SK-N-SH (cell line): ENCODE measurements around the gene XXYLT1. TPM values are rescaled to one million over a fixed set of nuclear protein-coding genes. Genes with fewer than 3 reads are reported as not detected.

ENCODE experiments used
- CTCF ChIA-PET: fragments of 300-600, 350-600 bp; formaldehyde crosslinking; extraction: SDS; loops from one replicate; lab custom pipeline; 2021; lab: Yijun Ruan, JAX
- POLR2A ChIA-PET: fragments of 350-600 bp; sonication (Branson Sonifier 250); formaldehyde crosslinking; extraction: SDS; loops from one replicate; lab custom pipeline; 2020; ENCODE audit warnings: antibody characterized with exemption, inconsistent platforms; lab: Yijun Ruan, JAX
- DNase-seq: peaks from one replicate; pipeline ENCODE4 v3.0.0; 2012
- H2AFZ ChIP-seq: fragments of 200-600 bp; sonication (generic); 2 replicates; pipeline ENCODE4 v1.8.1; 2016; ENCODE audit warnings: antibody characterized with exemption, mild to moderate bottlenecking, low read depth
- H3F3A ChIP-seq: fragments of 200-600 bp; sonication (generic); replicated peaks from 2 replicates; pipeline ENCODE3; 2016; ENCODE audit warnings: antibody characterized with exemption, mild to moderate bottlenecking; ENCODE audit not compliant: insufficient read depth
- H3K27ac ChIP-seq, 2 experiments: fragments of 200-500 bp in 1 of 2; fragments of 200-600 bp in 1 of 2; sonication (Bioruptor generic) in 1 of 2; sonication (generic), shearing (Covaris generic) in 1 of 2; 2 replicates each; pipeline versions ENCODE4 v1.5.1 to v1.6.1; 2014 to 2016; ENCODE audit warnings: low read depth in 2 of 2, inconsistent platforms in 1 of 2, low read length in 1 of 2, mild to moderate bottlenecking in 1 of 2, mixed read lengths in 1 of 2
- H3K27me3 ChIP-seq: fragments of 200-600 bp; sonication (generic), shearing (Covaris generic); 2 replicates; pipeline ENCODE4 v1.6.1; 2016; ENCODE audit warnings: mixed run types; ENCODE audit not compliant: insufficient read depth
- H3K36me3 ChIP-seq, 2 experiments: fragments of 200-500 bp in 1 of 2; fragments of 200-600 bp in 1 of 2; sonication (Bioruptor generic) in 1 of 2; sonication (generic) in 1 of 2; replicated peaks in 1 of 2; 2 replicates each; pipeline versions ENCODE3 to v1.5.1; 2014 to 2016; ENCODE audit warnings: low read length in 1 of 2, mild to moderate bottlenecking in 1 of 2; ENCODE audit not compliant: insufficient read depth in 2 of 2, control insufficient read depth in 1 of 2
- H3K4me1 ChIP-seq, 2 experiments: fragments of 200-500 bp in 1 of 2; fragments of 200-600 bp in 1 of 2; sonication (Bioruptor generic) in 1 of 2; sonication (generic), shearing (Covaris generic) in 1 of 2; 2 replicates each; pipeline versions ENCODE4 v1.5.1 to v1.6.1; 2014 to 2016; ENCODE audit warnings: low read depth in 1 of 2, low read length in 1 of 2, mixed run types in 1 of 2; ENCODE audit not compliant: insufficient read depth in 2 of 2, control insufficient read depth in 1 of 2
- H3K4me2 ChIP-seq: fragments of 200-600 bp; sonication (generic), shearing (Covaris generic); 2 replicates; pipeline ENCODE4 v1.6.1; 2017; ENCODE audit warnings: mixed run types
- H3K4me3 ChIP-seq, 2 experiments: fragments of 200-500 bp in 1 of 2; fragments of 200-600 bp in 1 of 2; sonication (Bioruptor generic) in 1 of 2; sonication (generic), shearing (Covaris generic) in 1 of 2; 2 replicates each; pipeline versions ENCODE4 v1.5.1 to v1.8.1; 2014 to 2016; ENCODE audit warnings: low read depth in 2 of 2, inconsistent platforms in 1 of 2, low read length in 1 of 2, mild to moderate bottlenecking in 1 of 2, mixed read lengths in 1 of 2, moderate library complexity in 1 of 2
- H3K79me2 ChIP-seq: fragments of 200-600 bp; sonication (generic); 2 replicates; pipeline ENCODE4 v1.8.1; 2017; ENCODE audit warnings: mild to moderate bottlenecking; ENCODE audit not compliant: insufficient read depth
- H3K9ac ChIP-seq: fragments of 200-600 bp; sonication (generic); 2 replicates; pipeline ENCODE4 v1.6.1; 2017; ENCODE audit warnings: mixed run types
- H3K9me2 ChIP-seq: fragments of 200-600 bp; sonication (generic); 2 replicates; pipeline ENCODE4 v1.6.1; 2017; ENCODE audit warnings: mixed run types
- H3K9me3 ChIP-seq: fragments of 200-600 bp; sonication (generic); 2 replicates; pipeline ENCODE4 v1.6.1; 2017; ENCODE audit warnings: mixed run types, mild to moderate bottlenecking, moderate library complexity
- H4K20me1 ChIP-seq: fragments of 200-600 bp; sonication (generic); 2 replicates; pipeline ENCODE4 v1.6.1; 2017; ENCODE audit warnings: mild to moderate bottlenecking, mixed run types; ENCODE audit not compliant: insufficient read depth
- ELF1 ChIP-seq: IDR thresholded peaks from 2 replicates; pipeline ENCODE4 v1.4.0; 2012
- EP300 ChIP-seq, 2 experiments: IDR thresholded peaks; 2 replicates each; pipeline versions ENCODE4 v1.4.0 to v1.6.1; 2012; ENCODE audit warnings: borderline replicate concordance in 1 of 2, low read depth in 1 of 2, low read length in 1 of 2
- FOXJ3 ChIP-seq: sonication (generic); formaldehyde crosslinking; IDR thresholded peaks from 2 replicates; pipeline ENCODE4 v1.5.1; 2020; ENCODE audit warnings: mild to moderate bottlenecking, missing genetic modification reagents
- GABPA ChIP-seq: IDR thresholded peaks from 2 replicates; pipeline ENCODE4 v1.4.0; 2012; ENCODE audit warnings: low read depth, mild to moderate bottlenecking
- JUND ChIP-seq: IDR thresholded peaks from 2 replicates; pipeline ENCODE4 v1.4.0; 2012
- MXI1 ChIP-seq: IDR thresholded peaks from 2 replicates; pipeline ENCODE4 v1.6.1; 2012; ENCODE audit warnings: mild to moderate bottlenecking, low read depth, low read length, improper control_type of control experiment
- NFIC ChIP-seq: IDR thresholded peaks from 2 replicates; pipeline ENCODE4 v1.4.0; 2012; ENCODE audit warnings: borderline replicate concordance
- NRF1 ChIP-seq: IDR thresholded peaks from 2 replicates; pipeline ENCODE4 v1.6.1; 2012; ENCODE audit warnings: low read depth, mild to moderate bottlenecking, low read length
- RAD21 ChIP-seq: IDR thresholded peaks from 2 replicates; pipeline ENCODE4 v1.6.1; 2012; ENCODE audit warnings: mild to moderate bottlenecking, low read length
- RCOR1 ChIP-seq: fragments of 150-350 bp; IDR thresholded peaks from 2 replicates; pipeline ENCODE4 v1.6.1; 2017; ENCODE audit warnings: antibody characterized with exemption, low read length
- RFX5 ChIP-seq: IDR thresholded peaks from 2 replicates; pipeline ENCODE4 v1.6.1; 2012; ENCODE audit warnings: mild to moderate bottlenecking, improper control_type of control experiment, low read length
- RXRA ChIP-seq: IDR thresholded peaks from 2 replicates; pipeline ENCODE4 v1.4.0; 2012; ENCODE audit warnings: low read depth, mild to moderate bottlenecking, borderline replicate concordance
- SIN3A ChIP-seq: IDR thresholded peaks from 2 replicates; pipeline ENCODE4 v1.6.1; 2012; ENCODE audit warnings: low read depth, mild to moderate bottlenecking, low read length, moderate library complexity, borderline replicate concordance
- SMC3 ChIP-seq: IDR thresholded peaks from 2 replicates; pipeline ENCODE4 v1.6.1; 2012; ENCODE audit warnings: low read depth, low read length, improper control_type of control experiment
- TAF1 ChIP-seq: IDR thresholded peaks from 2 replicates; pipeline ENCODE4 v1.6.1; 2012; ENCODE audit warnings: low read depth, mild to moderate bottlenecking, low read length, moderate library complexity, borderline replicate concordance
- TEAD4 ChIP-seq: IDR thresholded peaks from 2 replicates; pipeline ENCODE4 v1.4.0; 2012; ENCODE audit warnings: mild to moderate bottlenecking, borderline replicate concordance; ENCODE audit not compliant: insufficient read depth
- WGBS: methylation state at CpG from one replicate; pipeline ENCODE4 v1.1.6; 2017; ENCODE audit warnings: low lambda C conversion rate; 5-methylcytosine and 5-hydroxymethylcytosine counted together
- polyA plus RNA-seq, 3 experiments: library from polyadenylated mRNA; depleted of rRNA; stranded (reverse); fragments of >200 nt; gene quantifications; 2 replicates each; pipeline ENCODE4 v1.2.3, GENCODE V29; 2012
- TF ChIP-seq, protein P1 (sequence below): fragments of 200-600 bp; sonication (generic); IDR thresholded peaks from 2 replicates; pipeline ENCODE4 v1.6.1; 2017; ENCODE audit warnings: antibody characterized with exemption, mild to moderate bottlenecking, moderate library complexity
- TF ChIP-seq, protein P2 (sequence below): IDR thresholded peaks from 2 replicates; pipeline ENCODE4 v1.4.0; 2012; ENCODE audit warnings: low read depth, borderline replicate concordance
- TF ChIP-seq, protein P3 (sequence below): fragments of 150-350 bp; IDR thresholded peaks from 2 replicates; pipeline ENCODE4 v1.6.1; 2017; ENCODE audit warnings: antibody characterized with exemption, low read length, low read depth, borderline replicate concordance
- TF ChIP-seq, protein P4 (sequence below): IDR thresholded peaks from 2 replicates; pipeline ENCODE4 v1.4.0; 2012; ENCODE audit warnings: low read depth, borderline replicate concordance

XXYLT1 gene
- polyA plus RNA-seq, 1 of the 3 experiments (the other 2 are of a cell fraction): 22.6 TPM

DNA sequence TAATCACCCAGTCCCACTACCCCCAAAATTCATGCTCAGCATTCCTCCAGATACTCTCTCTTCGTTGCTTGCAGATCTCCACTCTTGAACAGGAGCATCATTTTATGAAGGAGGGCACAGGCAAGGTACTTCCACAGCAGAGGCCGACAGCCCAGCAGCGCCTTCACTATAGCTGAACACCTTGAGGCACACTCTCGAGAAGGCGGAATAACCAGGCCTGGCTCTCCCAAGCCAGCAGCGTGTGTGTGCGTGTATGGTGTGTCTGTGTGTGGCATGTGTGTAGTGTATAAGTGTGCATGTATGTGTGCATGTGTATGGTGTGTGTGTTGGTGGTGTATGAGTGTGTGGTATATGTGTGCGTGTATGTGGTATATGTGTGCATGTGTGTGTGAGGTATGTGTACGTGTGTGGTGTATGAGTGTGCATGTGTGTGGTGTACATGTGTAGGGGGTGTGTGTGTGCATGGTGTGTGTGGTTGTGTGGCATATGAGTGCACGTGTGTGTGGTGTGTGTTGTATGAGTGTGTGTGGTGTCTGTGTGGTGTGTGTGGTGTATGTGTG lies 161.8 kb downstream of the XXYLT1 start:
- H3K36me3 ChIP-seq: peaks cover 0 to 3% of the 10 kb centered on the region in 2 experiments
- no peak for DNase-seq
- H3F3A ChIP-seq: peaks cover 5% of the 10 kb centered on the region
- H3K4me2 ChIP-seq: no peak overlapping the region
- TF ChIP-seq EP300 (IDR thresholded peaks at IDR 0.05; ENCODE audit: borderline replicate concordance in 1 of 2, low read depth in 1 of 2, low read length in 1 of 2) (no peak), RAD21 (no peak), TEAD4 (no peak), RFX5 (no peak), SIN3A (no peak), RXRA (no peak), NRF1 (no peak), ELF1 (no peak), FOXJ3 (CRISPR knock-in tag) (no peak), GABPA (no peak), SMC3 (no peak), NFIC (no peak), RCOR1 (no peak), JUND (no peak), MXI1 (no peak), TAF1 (no peak)
- TF ChIP-seq, protein P1, sequence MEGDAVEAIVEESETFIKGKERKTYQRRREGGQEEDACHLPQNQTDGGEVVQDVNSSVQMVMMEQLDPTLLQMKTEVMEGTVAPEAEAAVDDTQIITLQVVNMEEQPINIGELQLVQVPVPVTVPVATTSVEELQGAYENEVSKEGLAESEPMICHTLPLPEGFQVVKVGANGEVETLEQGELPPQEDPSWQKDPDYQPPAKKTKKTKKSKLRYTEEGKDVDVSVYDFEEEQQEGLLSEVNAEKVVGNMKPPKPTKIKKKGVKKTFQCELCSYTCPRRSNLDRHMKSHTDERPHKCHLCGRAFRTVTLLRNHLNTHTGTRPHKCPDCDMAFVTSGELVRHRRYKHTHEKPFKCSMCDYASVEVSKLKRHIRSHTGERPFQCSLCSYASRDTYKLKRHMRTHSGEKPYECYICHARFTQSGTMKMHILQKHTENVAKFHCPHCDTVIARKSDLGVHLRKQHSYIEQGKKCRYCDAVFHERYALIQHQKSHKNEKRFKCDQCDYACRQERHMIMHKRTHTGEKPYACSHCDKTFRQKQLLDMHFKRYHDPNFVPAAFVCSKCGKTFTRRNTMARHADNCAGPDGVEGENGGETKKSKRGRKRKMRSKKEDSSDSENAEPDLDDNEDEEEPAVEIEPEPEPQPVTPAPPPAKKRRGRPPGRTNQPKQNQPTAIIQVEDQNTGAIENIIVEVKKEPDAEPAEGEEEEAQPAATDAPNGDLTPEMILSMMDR: no peak
- TF ChIP-seq, protein P2, sequence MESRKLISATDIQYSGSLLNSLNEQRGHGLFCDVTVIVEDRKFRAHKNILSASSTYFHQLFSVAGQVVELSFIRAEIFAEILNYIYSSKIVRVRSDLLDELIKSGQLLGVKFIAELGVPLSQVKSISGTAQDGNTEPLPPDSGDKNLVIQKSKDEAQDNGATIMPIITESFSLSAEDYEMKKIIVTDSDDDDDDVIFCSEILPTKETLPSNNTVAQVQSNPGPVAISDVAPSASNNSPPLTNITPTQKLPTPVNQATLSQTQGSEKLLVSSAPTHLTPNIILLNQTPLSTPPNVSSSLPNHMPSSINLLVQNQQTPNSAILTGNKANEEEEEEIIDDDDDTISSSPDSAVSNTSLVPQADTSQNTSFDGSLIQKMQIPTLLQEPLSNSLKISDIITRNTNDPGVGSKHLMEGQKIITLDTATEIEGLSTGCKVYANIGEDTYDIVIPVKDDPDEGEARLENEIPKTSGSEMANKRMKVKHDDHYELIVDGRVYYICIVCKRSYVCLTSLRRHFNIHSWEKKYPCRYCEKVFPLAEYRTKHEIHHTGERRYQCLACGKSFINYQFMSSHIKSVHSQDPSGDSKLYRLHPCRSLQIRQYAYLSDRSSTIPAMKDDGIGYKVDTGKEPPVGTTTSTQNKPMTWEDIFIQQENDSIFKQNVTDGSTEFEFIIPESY: no peak
- TF ChIP-seq, protein P3, sequence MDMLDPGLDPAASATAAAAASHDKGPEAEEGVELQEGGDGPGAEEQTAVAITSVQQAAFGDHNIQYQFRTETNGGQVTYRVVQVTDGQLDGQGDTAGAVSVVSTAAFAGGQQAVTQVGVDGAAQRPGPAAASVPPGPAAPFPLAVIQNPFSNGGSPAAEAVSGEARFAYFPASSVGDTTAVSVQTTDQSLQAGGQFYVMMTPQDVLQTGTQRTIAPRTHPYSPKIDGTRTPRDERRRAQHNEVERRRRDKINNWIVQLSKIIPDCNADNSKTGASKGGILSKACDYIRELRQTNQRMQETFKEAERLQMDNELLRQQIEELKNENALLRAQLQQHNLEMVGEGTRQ: no peak
- TF ChIP-seq, protein P4, sequence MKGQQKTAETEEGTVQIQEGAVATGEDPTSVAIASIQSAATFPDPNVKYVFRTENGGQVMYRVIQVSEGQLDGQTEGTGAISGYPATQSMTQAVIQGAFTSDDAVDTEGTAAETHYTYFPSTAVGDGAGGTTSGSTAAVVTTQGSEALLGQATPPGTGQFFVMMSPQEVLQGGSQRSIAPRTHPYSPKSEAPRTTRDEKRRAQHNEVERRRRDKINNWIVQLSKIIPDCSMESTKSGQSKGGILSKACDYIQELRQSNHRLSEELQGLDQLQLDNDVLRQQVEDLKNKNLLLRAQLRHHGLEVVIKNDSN: no peak
- TF ChIP-seq, all 33 proteins: peak for 0
- Histone ChIP-seq H3K27ac (no peak overlapping the region), H4K20me1 (no peaks in the 10 kb centered on the region), H3K9me3 (no peaks in the 10 kb centered on the region), H3K9me2 (no peaks in the 10 kb centered on the region), H3K79me2 (no peaks in the 10 kb centered on the region), H2AFZ (no peak overlapping the region), H3K27me3 (no peaks in the 10 kb centered on the region), H3K9ac (no peak overlapping the region), H3K4me1 (peaks cover 0 to 6% of the 10 kb centered on the region in 2 experiments; a peak in 1 of 4 replicates), H3K4me3 (no peak overlapping the region)
- POLR2A ChIA-PET: no interaction called here
- WGBS: 89% methylated on average over 10 of the region's 10 CpGs
- CTCF ChIA-PET: interaction anchor here (6.4 kb wide), 1 partner anchor 426 kb away, joined by 96 read pairs; no protein-coding TSS in a partner anchor
